A673 (cell line): ENCODE data around the gene PDCD2. TPM values are rescaled to one million over a fixed set of nuclear protein-coding genes. Genes with fewer than 3 reads are reported as not detected.

Source experiments
- BruUV-seq: library from RNA; stranded (reverse); fragments of 400-500 nt; replicated peaks from 2 replicates; lab custom pipeline; 2021; lab: Mats Ljungman, UMichigan
- CTCF ChIA-PET: fragments of 300-600 bp; sonication (Branson Sonifier 250); formaldehyde crosslinking; loops from one replicate; lab custom pipeline; 2022; ENCODE audit warnings: antibody characterized with exemption; lab: Charles Lee
- POLR2A ChIA-PET: fragments of 300-600 bp; sonication (Branson Sonifier 250); formaldehyde crosslinking; loops from one replicate; lab custom pipeline; 2022; ENCODE audit warnings: antibody characterized with exemption; ENCODE audit not compliant: low non-redundant PET; lab: Charles Lee
- DNase-seq: peaks from one replicate; pipeline ENCODE4 v3.0.0-alpha.2; 2015; ENCODE audit warnings: low spot score
- H3K27ac ChIP-seq: fragments of 200-600 bp; sonication (generic); 2 replicates; pipeline ENCODE4 v1.5.1; 2016; ENCODE audit warnings: mixed run types, low read depth, mild to moderate bottlenecking, mixed read lengths, antibody characterized with exemption, low read length; ENCODE audit not compliant: poor library complexity, severe bottlenecking
- H3K27me3 ChIP-seq: fragments of 200-600 bp; sonication (generic); replicated peaks from 2 replicates; pipeline ENCODE4 v1.6.1; 2017; ENCODE audit warnings: mixed run types, low read depth, mild to moderate bottlenecking, mixed read lengths, antibody characterized with exemption, low read length; ENCODE audit not compliant: insufficient read depth, poor library complexity
- H3K36me3 ChIP-seq: fragments of 200-600 bp; sonication (generic); 2 replicates; pipeline ENCODE4 v1.6.1; 2016; ENCODE audit warnings: mixed run types, mild to moderate bottlenecking, mixed read lengths, antibody characterized with exemption, low read length; ENCODE audit not compliant: insufficient read depth, poor library complexity, severe bottlenecking
- H3K4me1 ChIP-seq: fragments of 200-600 bp; sonication (generic); 2 replicates; pipeline ENCODE4 v1.6.1; 2017; ENCODE audit warnings: mixed run types, mild to moderate bottlenecking, mixed read lengths, antibody characterized with exemption, low read length; ENCODE audit not compliant: insufficient read depth, poor library complexity, severe bottlenecking
- H3K4me3 ChIP-seq: fragments of 200-600 bp; sonication (generic); 2 replicates; pipeline ENCODE4 v1.5.1; 2016; ENCODE audit warnings: low read depth, mixed run types, mild to moderate bottlenecking, mixed read lengths, low read length; ENCODE audit not compliant: poor library complexity, severe bottlenecking
- H3K9me3 ChIP-seq: fragments of 200-600 bp; sonication (generic); 2 replicates; pipeline ENCODE4 v1.6.1; 2016; ENCODE audit warnings: mixed run types, low read depth, mild to moderate bottlenecking, mixed read lengths, antibody characterized with exemption, low read length; ENCODE audit not compliant: poor library complexity, severe bottlenecking
- CTCF ChIP-seq: fragments of 300-800, 200-600 bp; sonication (generic); conservative IDR thresholded peaks from 2 replicates; pipeline ENCODE4 v1.5.1; 2017; ENCODE audit warnings: low read depth, mild to moderate bottlenecking, antibody characterized with exemption, low read length, moderate library complexity, mixed read lengths
- EZH2 ChIP-seq: fragments of 200-600 bp; sonication (generic); IDR thresholded peaks from 2 replicates; pipeline ENCODE4 v1.6.1; 2017; ENCODE audit warnings: borderline replicate concordance, low read depth, mild to moderate bottlenecking, mixed read lengths, antibody characterized with exemption, low read length; ENCODE audit not compliant: poor library complexity, severe bottlenecking
- intact Hi-C: fragments of 100-400 bp; cut with micrococcal nuclease; formaldehyde crosslinking; loops from one replicate; pipeline ENCODE4 v1.10.0; 2022; ENCODE audit not compliant: unreplicated experiment
- total RNA-seq: library from RNA; stranded (reverse); gene quantifications from 2 replicates; pipeline ENCODE4 v1.2.3, GENCODE V29; 2021

PDCD2 gene
- total RNA-seq, 1 experiment from 2014 or later, result 123 TPM

GRCh38 chr6:170525795-170526194 lies 58.6 kb downstream of the PDCD2 start:
- no peak overlapping the region for H3K4me3 ChIP-seq
- TF ChIP-seq CTCF, result no peak
- no peak for TF ChIP-seq EZH2
- H3K9me3 ChIP-seq, result no peaks in the 10 kb centered on the region
- H3K4me1 ChIP-seq, result no peaks in the 10 kb centered on the region
- H3K27me3 ChIP-seq, result no peaks in the 10 kb centered on the region
- POLR2A ChIA-PET, result no interaction called here
- no peak for DNase-seq
- no peak overlapping the region for H3K27ac ChIP-seq
- intact Hi-C loops, result loop anchor here (5.0 kb wide), 2 partner anchors 803 to 1633 kb away; partner anchors contain the start of gene PHF10
- BruUV-seq, result no TSS peak
- CTCF ChIA-PET, result no interaction called here
- no peaks in the 10 kb centered on the region for H3K36me3 ChIP-seq

Other genes with a start within 250 kb of the PDCD2 start
- 356 and 358 TPM in 2 replicates for gene PSMB1, start 31.3 kb downstream of the PDCD2 start, total RNA-seq
- gene TBP, start 30.3 kb downstream of the PDCD2 start, total RNA-seq, result 21.7 and 23.7 TPM in 2 replicates